HG03159 (cell line): ENCODE measurements around the gene TMEM121B.

Source experiments
- ATAC-seq: cut with Tn5 transposase; IDR thresholded peaks from one replicate; pipeline ENCODE4 v1.9.1; 2021; ENCODE audit warnings: mild to moderate bottlenecking, moderate library complexity; ENCODE audit not compliant: unreplicated experiment

TMEM121B gene

GRCh38 chr22:17140022-17140421, 18.9 kb upstream of the TMEM121B start:
- no peak for ATAC-seq

GRCh38 chr22:17138513-17138912, 17.4 kb upstream of the TMEM121B start:
- ATAC-seq = no peak

- no peak for ATAC-seq
Observed at GRCh38 chr22:17137861-17138425, 16.8 kb upstream of the TMEM121B start.

- ATAC-seq = no peak
Observed at GRCh38 chr22:17137170-17137569, 16.0 kb upstream of the TMEM121B start.

GRCh38 chr22:17135153-17135760, 14.1 kb upstream of the TMEM121B start:
- ATAC-seq = no peak

GRCh38 chr22:17133137-17133536, 12.0 kb upstream of the TMEM121B start:
- no peak for ATAC-seq

GRCh38 chr22:17132112-17132511, 11.0 kb upstream of the TMEM121B start:
- ATAC-seq = no peak

- no peak for ATAC-seq
Observed at GRCh38 chr22:17131686-17132085, 10.5 kb upstream of the TMEM121B start.

GRCh38 chr22:17130199-17130598, 9.0 kb upstream of the TMEM121B start:
- no peak for ATAC-seq

GRCh38 chr22:17120711-17121232, 388 bp downstream of the TMEM121B start:
- ATAC-seq = no peak

- no peak for ATAC-seq
Observed at GRCh38 chr22:17120281-17120680, 879 bp downstream of the TMEM121B start.

- ATAC-seq = no peak
Observed at GRCh38 chr22:17119481-17120202, 1.5 kb downstream of the TMEM121B start.

- ATAC-seq = no peak
Observed at GRCh38 chr22:17118342-17118741, 2.8 kb downstream of the TMEM121B start.

- no peak for ATAC-seq
Observed at GRCh38 chr22:17117890-17118289, 3.3 kb downstream of the TMEM121B start.

- ATAC-seq = no peak
Observed at GRCh38 chr22:17117400-17117799, 3.8 kb downstream of the TMEM121B start.

- ATAC-seq = no peak
Observed at GRCh38 chr22:17116572-17117330, 4.4 kb downstream of the TMEM121B start.

GRCh38 chr22:17115945-17116565, 5.1 kb downstream of the TMEM121B start:
- no peak for ATAC-seq

- ATAC-seq = no peak
Observed at GRCh38 chr22:17115236-17115635, 5.9 kb downstream of the TMEM121B start.

GRCh38 chr22:17114898-17115235, 6.3 kb downstream of the TMEM121B start:
- no peak for ATAC-seq

GRCh38 chr22:17114173-17114897, 6.8 kb downstream of the TMEM121B start:
- ATAC-seq = no peak
